ENCODE results near the gene LRCH1. TPM values are rescaled to one million over a fixed set of nuclear protein-coding genes. Genes with fewer than 3 reads are reported as not detected.

Gene LRCH1
- total RNA-seq, 6 experiments from 2014 or later, result 11.3 to 13.9 (median 12.5) TPM

- peaks cover 64% of the 10 kb centered on the region for H3K4me1 Mint-ChIP-seq (ENCODE audit: low read depth)
- H3K4me3 Mint-ChIP-seq, result no peak overlapping the region
- H3K27ac Mint-ChIP-seq, result no peak overlapping the region
- H3K9me3 Mint-ChIP-seq, result no peaks in the 10 kb centered on the region
- H3K36me3 Mint-ChIP-seq (ENCODE audit: low read depth), result 0 out of 2 replicates have a peak, but pooled peaks cover 4% of the 10 kb centered on the region
- TF ChIP-seq CTCF (IDR thresholded peaks at IDR 0.05), result no peak
- H3K27me3 Mint-ChIP-seq (ENCODE audit: insufficient read depth), result peaks cover 2% of the 10 kb centered on the region; the same call in 1 of the 2 replicates
- DNase-seq, result no peak
Measured at GRCh38 chr13:46617885-46618284, 64.9 kb downstream of the LRCH1 start.

GRCh38 chr13:46618694-46619254 lies 65.8 kb downstream of the LRCH1 start:
- 0 out of 2 replicates have a peak, but pooled peaks cover 4% of the 10 kb centered on the region for H3K36me3 Mint-ChIP-seq (ENCODE audit: low read depth)
- H3K4me3 Mint-ChIP-seq, result no peak overlapping the region
- H3K4me1 Mint-ChIP-seq (ENCODE audit: low read depth), result peaks cover 70% of the 10 kb centered on the region
- no peak for TF ChIP-seq CTCF (IDR thresholded peaks at IDR 0.05)
- DNase-seq, result no peak
- no peaks in the 10 kb centered on the region for H3K9me3 Mint-ChIP-seq
- no peak overlapping the region for H3K27ac Mint-ChIP-seq
- H3K27me3 Mint-ChIP-seq (ENCODE audit: insufficient read depth), result peaks cover 2% of the 10 kb centered on the region; the same call in 1 of the 2 replicates

- no peak for TF ChIP-seq CTCF (IDR thresholded peaks at IDR 0.05)
- Mint-ChIP-seq H3K4me3 (no peak overlapping the region), H3K27ac (no peak overlapping the region), H3K9me3 (no peaks in the 10 kb centered on the region), H3K4me1 (ENCODE audit: low read depth) (peaks cover 61% of the 10 kb centered on the region), H3K27me3 (ENCODE audit: insufficient read depth) (peaks cover 2% of the 10 kb centered on the region; the same call in 1 of the 2 replicates), H3K36me3 (ENCODE audit: low read depth) (0 out of 2 replicates have a peak, but pooled peaks cover 4% of the 10 kb centered on the region)
- DNase-seq, result no peak
Measured at GRCh38 chr13:46620029-46620428, 67.1 kb downstream of the LRCH1 start.

- DNase-seq, result no peak
- Mint-ChIP-seq H3K36me3 (ENCODE audit: low read depth) (0 out of 2 replicates have a peak, but pooled peaks cover 4% of the 10 kb centered on the region), H3K27ac (no peak overlapping the region), H3K4me1 (ENCODE audit: low read depth) (peaks cover 56% of the 10 kb centered on the region), H3K27me3 (ENCODE audit: insufficient read depth) (peaks cover 2% of the 10 kb centered on the region; the same call in 1 of the 2 replicates), H3K4me3 (no peak overlapping the region), H3K9me3 (no peaks in the 10 kb centered on the region)
- TF ChIP-seq CTCF (IDR thresholded peaks at IDR 0.05), result no peak
Measured at GRCh38 chr13:46620471-46620870, 67.5 kb downstream of the LRCH1 start.

- no peak for TF ChIP-seq CTCF (IDR thresholded peaks at IDR 0.05)
- Mint-ChIP-seq H3K27me3 (ENCODE audit: insufficient read depth) (peaks cover 2% of the 10 kb centered on the region; the same call in 1 of the 2 replicates), H3K4me1 (ENCODE audit: low read depth) (peaks cover 50% of the 10 kb centered on the region), H3K27ac (peak overlapping the region; percentile 4; the same call in 1 of the 2 replicates), H3K4me3 (no peak overlapping the region), H3K36me3 (ENCODE audit: low read depth) (0 out of 2 replicates have a peak, but pooled peaks cover 4% of the 10 kb centered on the region), H3K9me3 (no peaks in the 10 kb centered on the region)
- DNase-seq, result no peak
Measured at GRCh38 chr13:46621133-46621532, 68.2 kb downstream of the LRCH1 start.
